ENCODE data around the gene PVALEF. TPM values are rescaled to one million over a fixed set of nuclear protein-coding genes. Genes with fewer than 3 reads are reported as not detected.

The PVALEF gene
- total RNA-seq, 4 donors from 2014 or later = not detected

GRCh38 chr17:81129289-81129688 is 36.0 kb upstream of the PVALEF start:
- TF ChIP-seq CTCF (IDR thresholded peaks at IDR 0.05) (no peak), POLR2A (IDR thresholded peaks at IDR 0.05) (no peak)
- H3K27me3 ChIP-seq = no peaks in the 10 kb centered on the region
- intact Hi-C loops (cut with DNase I) = no loop called here
- no peaks in the 10 kb centered on the region for H3K36me3 ChIP-seq
- no peaks in the 10 kb centered on the region for H3K9me3 ChIP-seq
- H3K4me3 ChIP-seq (replicated peaks in 1 of 3) = no peak overlapping the region
- H3K4me1 ChIP-seq = no peaks in the 10 kb centered on the region
- H3K27ac ChIP-seq = no peak overlapping the region
- 95% methylated on average over 8 to 10 of the region's 11 CpGs for WGBS, 2 donors
- no peak for DNase-seq

- Histone ChIP-seq H3K4me3 (replicated peaks in 1 of 3) (no peak overlapping the region), H3K27me3 (no peaks in the 10 kb centered on the region), H3K36me3 (no peaks in the 10 kb centered on the region), H3K9me3 (no peaks in the 10 kb centered on the region), H3K4me1 (no peaks in the 10 kb centered on the region), H3K27ac (no peak overlapping the region)
- TF ChIP-seq POLR2A (IDR thresholded peaks at IDR 0.05) = no peak
- TF ChIP-seq CTCF (IDR thresholded peaks at IDR 0.05) = no peak
- intact Hi-C loops (cut with DNase I) = no loop called here
- WGBS, 2 donors = 79 to 80% methylated on average over 6 to 8 of the region's 14 CpGs
- DNase-seq = no peak
These were observed 35.5 kb upstream of the PVALEF start for GRCh38 chr17:81129711-81130367.

GRCh38 chr17:81130385-81131361 is 34.6 kb upstream of the PVALEF start:
- intact Hi-C loops (cut with DNase I) = no loop called here
- Histone ChIP-seq H3K9me3 (no peaks in the 10 kb centered on the region), H3K4me1 (no peaks in the 10 kb centered on the region), H3K27me3 (no peaks in the 10 kb centered on the region), H3K27ac (no peak overlapping the region), H3K36me3 (no peaks in the 10 kb centered on the region), H3K4me3 (replicated peaks in 1 of 3) (no peak overlapping the region)
- 82 to 90% methylated on average over 9 to 33 of the region's 41 CpGs for WGBS, 2 donors
- no peak for DNase-seq
- TF ChIP-seq CTCF (IDR thresholded peaks at IDR 0.05) (no peak), POLR2A (IDR thresholded peaks at IDR 0.05) (no peak)

GRCh38 chr17:81131486-81132196 is 33.7 kb upstream of the PVALEF start:
- H3K27ac ChIP-seq = no peak overlapping the region
- H3K4me1 ChIP-seq = no peaks in the 10 kb centered on the region
- H3K9me3 ChIP-seq = no peaks in the 10 kb centered on the region
- 92% methylated on average over 13 of the region's 14 CpGs; no CpG with 5 or more reads in 1 of the 2 donors for WGBS, 2 donors
- DNase-seq = no peak
- H3K27me3 ChIP-seq = no peaks in the 10 kb centered on the region
- no peak overlapping the region for H3K4me3 ChIP-seq (replicated peaks in 1 of 3)
- no peaks in the 10 kb centered on the region for H3K36me3 ChIP-seq
- intact Hi-C loops (cut with DNase I) = no loop called here
- TF ChIP-seq POLR2A (IDR thresholded peaks at IDR 0.05) (no peak), CTCF (IDR thresholded peaks at IDR 0.05) (no peak)
